GM18508 (cell line): Measurements from ENCODE around the gene CCDC127.

ENCODE experiments used
- ATAC-seq: cut with Tn5 transposase; IDR thresholded peaks from one replicate; pipeline ENCODE4 v1.9.1; 2021; ENCODE audit warnings: moderate number of reproducible peaks; ENCODE audit not compliant: insufficient read depth, unreplicated experiment

The CCDC127 gene

DNA sequence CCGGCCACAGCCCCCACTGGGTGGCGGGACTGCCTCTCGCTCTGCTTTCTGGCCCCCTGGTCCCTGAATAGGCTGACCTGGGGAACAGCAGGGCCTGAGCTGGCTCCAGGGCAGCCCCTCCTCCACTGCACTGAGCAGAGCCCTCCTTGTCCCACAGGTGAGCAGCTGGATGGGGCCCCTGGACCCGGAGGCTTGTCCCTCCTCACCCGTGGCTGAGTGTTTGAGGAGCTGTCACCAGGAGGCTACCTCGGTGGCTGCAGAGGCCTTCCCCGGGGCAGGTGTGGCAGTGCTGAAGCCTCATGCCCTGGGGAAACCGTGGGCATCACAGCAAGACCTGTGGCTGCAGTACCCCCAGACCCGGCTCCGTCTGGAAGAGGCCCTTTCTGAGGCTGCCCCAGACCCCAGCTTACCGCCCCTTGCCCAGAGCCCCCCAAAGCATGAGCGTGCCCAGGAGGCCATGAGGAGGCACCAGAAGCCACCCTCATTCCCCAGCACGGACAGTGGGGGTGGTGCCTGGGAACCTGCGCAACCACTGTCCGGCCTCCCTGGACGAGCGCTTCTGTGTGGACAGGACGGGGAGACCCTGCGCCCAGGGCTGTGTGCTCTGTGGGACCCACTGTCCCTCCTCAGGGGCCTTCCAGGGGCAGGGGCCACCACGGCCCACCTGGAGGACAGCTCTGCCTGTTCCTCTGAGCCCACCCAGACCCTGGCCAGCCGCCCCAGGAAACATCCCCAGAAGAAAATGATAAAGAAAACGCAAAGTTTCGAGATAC is 55.2 kb downstream of the CCDC127 start:
- no peak for ATAC-seq

GRCh38 chr5:162190-162564 is 55.8 kb downstream of the CCDC127 start:
- no peak for ATAC-seq

DNA sequence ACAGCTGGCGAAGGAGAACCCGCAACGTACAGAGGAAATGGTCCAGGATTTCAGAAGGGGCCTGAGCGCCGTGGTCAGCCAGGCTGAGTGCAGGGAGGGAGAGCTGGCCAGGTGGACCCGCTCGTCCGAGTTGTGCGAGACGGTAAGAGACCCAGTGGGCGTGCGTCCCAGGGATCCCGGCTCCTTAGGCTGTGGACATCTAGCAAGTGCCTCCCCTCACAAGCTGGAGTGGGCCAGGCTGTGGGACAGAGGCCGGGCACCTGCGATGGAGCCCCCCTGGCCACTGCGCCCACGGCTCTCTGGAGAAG is 56.2 kb downstream of the CCDC127 start:
- ATAC-seq, result no peak

DNA sequence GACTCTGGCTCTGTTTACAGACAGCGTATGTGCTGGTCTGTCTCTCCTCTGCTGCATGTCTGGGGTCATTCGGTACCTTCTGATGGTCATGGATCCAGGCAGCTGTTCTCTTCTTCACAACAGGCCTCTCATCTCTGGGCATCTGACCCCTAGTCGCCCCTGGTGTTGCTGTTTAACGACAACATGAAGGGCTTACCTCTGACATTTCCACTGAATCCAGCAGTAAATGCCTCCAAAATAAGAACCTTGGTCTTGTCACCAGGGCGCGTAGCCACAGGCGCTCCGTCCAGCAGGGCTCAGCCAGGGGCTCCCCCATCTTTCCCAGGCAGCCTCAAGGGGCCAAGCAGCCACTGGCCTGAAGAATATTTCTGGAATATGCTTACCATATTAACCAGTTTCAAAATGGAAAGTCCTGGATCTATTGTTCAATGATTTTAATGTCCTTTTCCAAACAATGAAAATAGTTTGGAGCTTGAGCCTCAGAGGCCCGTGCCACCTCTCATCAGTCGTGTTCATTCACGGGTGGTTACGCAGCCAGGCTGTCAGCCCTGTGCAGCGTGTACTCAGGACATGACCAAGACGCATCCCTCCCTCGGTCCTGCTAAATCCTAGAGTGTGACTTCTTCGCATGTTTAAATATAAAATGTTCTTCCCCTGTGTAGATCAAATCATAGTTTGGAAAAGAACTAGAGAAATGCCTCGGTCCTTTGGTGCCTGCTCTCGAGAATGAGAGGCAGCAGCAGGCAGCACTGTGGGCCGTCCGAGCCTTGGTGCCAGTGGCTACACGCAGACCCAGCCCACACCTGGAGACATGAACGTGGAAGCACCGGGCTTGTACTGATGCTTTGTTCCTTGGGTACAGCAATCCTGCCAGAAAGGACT is 56.8 kb downstream of the CCDC127 start:
- ATAC-seq, result no peak

- no peak for ATAC-seq
These were observed 57.8 kb downstream of the CCDC127 start for GRCh38 chr5:160173-160510.

GRCh38 chr5:159448-160172 is 58.3 kb downstream of the CCDC127 start:
- ATAC-seq, result no peak

GRCh38 chr5:158807-159447 is 59.0 kb downstream of the CCDC127 start:
- ATAC-seq, result no peak

GRCh38 chr5:157801-158200 is 60.2 kb downstream of the CCDC127 start:
- no peak for ATAC-seq

- no peak for ATAC-seq
These were observed 60.7 kb downstream of the CCDC127 start for GRCh38 chr5:157126-157715.

GRCh38 chr5:156411-157072 is 61.4 kb downstream of the CCDC127 start:
- ATAC-seq, result no peak

DNA sequence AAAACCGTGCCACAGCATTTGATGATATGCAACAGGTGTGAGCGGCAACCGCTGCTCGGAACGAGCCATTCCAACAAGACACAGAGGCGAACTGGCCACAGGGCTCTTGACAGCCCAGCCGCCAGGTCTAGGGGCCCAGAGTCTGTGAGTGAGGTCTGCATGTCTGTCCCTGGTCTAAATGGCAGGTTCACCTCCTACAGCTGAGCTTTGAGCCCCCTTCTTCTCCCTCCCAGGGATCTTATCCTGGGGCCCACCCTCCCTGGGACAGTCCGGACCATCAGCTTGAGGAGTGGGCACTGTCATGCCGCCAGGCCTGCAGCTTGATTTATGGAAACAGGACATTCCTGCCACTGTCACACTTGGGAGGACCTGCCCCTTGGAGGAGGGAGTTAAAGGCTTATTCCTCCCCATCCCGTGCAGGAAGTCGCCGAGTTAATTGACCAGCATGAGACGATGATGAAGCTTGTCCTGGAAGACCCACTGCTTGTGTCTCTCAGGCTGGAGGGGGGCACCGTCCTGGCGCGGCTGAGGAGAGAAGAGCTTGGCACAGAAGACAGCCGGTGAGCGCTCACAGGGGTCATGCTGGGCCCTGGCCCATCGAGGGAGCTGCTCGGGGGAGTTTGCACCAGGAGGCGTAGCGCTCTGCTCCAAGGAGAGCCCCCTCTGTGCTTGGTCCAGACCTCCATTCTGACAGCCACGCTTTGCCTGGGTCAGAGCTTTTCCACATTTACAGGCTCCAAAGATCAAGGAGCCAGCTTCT is 62.1 kb downstream of the CCDC127 start:
- no peak for ATAC-seq

DNA sequence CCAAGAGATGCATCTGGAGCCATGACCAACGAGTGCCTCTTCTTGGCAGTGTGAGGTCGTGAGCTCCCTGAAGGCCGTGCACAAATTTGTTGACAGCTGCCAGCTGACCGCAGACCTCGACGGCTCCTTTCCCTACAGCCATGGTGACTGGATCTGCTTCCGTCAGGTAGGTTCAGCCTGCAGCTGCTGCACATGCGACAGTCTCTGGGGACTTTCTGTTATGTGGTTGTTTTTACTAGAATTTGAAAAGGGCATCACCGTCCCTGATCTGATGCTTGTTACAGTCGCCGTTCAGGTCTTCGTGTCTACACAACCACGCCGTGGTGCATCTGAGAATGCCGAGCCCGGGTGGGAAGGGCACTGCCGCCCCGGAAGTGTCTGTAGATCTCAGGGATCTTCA is 63.1 kb downstream of the CCDC127 start:
- ATAC-seq, result no peak

DNA sequence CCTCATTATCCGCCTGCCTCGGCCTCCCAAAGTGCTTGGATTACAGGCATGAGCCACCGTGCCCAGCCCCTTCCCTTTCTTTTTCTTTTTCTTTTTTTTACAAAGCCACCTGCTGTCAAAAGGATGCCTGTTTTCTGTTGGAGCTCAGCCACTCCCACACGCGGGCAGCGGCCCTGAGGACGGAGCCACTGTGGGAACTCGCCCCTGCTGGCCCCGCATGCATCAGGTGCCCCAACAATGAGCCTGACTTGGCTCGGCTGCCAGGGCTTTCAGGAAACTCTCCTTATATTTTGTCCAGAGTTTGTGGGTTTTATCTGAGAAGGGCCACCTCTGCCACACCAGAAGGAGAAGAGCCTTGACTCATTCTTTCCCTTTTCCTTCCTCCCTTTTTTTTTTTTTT is 63.7 kb downstream of the CCDC127 start:
- ATAC-seq, result no peak

DNA sequence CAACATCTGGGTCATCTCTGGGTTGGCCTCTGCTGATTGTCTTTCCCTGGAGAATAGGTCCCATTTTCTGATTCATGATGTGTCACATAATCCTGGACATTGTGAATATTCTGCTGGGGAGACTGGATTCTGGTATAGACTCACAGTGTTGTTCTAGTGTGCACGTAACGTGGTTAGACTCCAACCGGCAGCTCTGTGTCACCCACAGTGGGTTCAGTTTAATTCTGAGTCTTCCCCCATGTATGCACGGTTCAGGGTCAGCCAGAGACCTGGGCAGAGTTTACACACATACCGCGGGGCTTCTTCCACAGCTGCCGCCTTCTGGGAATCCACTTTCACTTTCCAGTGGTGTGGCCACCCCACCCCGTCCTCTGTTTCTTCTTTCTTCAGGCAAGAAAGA is 64.7 kb downstream of the CCDC127 start:
- no peak for ATAC-seq

DNA sequence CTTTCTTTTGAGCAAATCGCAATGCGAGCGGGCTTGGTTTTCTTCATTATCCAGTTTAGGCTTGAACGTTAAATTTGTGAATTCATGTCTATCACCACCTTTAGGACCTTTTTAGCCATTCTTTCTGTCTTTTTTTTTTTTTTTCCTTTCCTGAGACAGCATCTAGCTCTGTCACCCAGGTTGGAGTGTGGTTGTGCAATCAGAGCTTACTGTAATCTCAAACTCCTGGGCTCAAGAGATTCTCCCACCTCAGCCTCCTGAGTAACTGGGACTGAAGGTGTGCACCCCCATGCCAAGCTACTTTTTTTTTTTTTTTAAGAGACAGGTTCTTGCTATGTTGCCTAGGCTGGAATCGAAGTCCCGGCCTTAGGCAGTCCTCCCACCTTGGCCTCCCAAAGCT is 65.9 kb downstream of the CCDC127 start:
- ATAC-seq, result no peak

- ATAC-seq, result no peak
These were observed 67.2 kb downstream of the CCDC127 start for GRCh38 chr5:150746-151145.

DNA sequence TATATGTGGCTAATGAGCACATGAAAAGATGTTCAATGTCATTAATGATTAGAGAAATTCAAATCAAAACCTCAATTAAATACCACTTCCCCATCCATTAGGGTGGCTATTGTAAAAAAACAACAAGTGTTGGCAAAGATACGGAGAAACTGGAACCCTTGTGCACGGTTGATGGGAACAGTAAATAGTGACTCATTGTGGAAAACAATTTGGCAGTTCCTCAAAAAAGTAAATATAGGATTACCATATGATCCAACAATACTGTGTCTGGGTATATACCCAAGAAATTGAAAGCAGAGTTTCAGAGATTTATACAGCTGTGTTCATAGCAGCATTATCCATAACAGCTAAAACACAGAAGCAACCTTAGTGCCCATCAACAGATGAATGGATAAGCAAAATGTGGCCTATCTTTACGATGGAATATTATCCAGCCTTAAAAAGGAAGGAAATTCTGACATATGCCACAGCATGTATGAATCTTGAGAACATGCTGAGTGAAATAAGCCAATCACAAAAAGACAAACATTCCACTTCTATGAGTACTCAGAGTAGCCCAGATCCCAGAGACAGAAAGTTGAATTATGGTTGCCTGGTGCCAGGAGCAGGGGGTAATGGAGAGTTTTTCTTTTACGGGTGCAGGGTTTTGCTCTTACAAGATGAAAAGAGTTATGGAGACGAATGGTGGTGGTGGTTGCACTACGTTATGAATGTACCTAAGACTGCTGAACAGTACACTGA is 68.0 kb downstream of the CCDC127 start:
- no peak for ATAC-seq

DNA sequence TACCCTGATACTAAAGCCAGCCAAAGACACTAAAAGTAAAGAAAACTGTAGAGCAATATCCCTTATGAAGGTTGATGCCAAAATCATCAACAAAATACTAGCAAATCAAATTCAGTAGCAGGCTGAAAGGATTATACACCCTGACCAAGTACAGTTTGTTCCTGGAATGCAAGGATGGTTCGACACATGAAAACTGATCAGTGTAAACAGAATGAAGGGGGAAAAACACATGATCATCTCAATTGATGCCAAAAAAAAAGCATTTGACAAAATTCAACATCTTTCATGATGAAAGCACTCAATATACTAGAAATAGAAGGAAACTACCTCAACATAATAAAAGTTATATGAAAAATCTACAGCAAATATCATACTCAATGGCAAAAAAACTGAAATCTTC is 70.2 kb downstream of the CCDC127 start:
- no peak for ATAC-seq
